ENCODE data around the gene PDSS2.

PDSS2 gene

DNA sequence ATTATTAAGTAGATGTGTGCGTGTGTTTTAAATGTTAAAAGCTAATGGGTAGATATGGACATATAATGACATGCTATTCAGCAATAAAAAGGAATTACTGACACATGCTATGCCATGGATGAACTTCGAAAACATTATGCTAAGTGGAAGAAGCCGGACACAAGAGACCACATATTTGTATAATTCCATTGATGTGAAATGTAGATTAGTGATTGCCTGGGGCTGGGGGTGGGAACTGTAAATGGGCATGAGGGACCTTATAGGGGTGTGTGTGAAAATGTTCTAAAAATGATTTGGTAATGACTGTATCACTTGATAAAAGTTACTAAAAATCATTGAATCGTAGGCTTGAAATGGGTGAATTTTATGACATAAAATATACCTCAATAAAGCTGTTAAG is 239.5 kb downstream of the PDSS2 start:
- TF ChIP-seq, protein P1, sequence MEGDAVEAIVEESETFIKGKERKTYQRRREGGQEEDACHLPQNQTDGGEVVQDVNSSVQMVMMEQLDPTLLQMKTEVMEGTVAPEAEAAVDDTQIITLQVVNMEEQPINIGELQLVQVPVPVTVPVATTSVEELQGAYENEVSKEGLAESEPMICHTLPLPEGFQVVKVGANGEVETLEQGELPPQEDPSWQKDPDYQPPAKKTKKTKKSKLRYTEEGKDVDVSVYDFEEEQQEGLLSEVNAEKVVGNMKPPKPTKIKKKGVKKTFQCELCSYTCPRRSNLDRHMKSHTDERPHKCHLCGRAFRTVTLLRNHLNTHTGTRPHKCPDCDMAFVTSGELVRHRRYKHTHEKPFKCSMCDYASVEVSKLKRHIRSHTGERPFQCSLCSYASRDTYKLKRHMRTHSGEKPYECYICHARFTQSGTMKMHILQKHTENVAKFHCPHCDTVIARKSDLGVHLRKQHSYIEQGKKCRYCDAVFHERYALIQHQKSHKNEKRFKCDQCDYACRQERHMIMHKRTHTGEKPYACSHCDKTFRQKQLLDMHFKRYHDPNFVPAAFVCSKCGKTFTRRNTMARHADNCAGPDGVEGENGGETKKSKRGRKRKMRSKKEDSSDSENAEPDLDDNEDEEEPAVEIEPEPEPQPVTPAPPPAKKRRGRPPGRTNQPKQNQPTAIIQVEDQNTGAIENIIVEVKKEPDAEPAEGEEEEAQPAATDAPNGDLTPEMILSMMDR (IDR thresholded peaks at IDR 0.05): no peak

DNA sequence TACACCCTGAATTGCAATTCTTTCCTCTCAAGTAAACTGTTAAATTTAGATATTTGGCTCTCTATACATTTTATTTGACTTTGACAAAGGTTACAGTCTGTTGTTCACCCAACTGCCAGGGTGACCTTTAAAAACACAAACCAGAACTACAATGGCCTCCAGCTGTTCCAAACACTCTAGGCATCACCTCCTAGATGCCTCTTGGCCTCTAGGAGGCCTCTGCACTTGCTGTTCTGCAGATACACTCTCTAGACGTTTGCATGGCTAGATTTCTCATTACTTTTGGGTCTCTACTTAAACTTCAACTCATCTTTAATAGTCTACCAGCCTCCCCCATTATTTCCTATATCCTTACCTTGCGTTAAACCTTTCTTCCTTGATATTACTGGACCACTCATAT is 241.2 kb downstream of the PDSS2 start:
- TF ChIP-seq, protein P1 (IDR thresholded peaks at IDR 0.05): no peak

GRCh38 chr6:107217248-107217647 is 242.1 kb downstream of the PDSS2 start:
- TF ChIP-seq, protein P1 (IDR thresholded peaks at IDR 0.05): no peak

GRCh38 chr6:107216197-107216933 is 243.0 kb downstream of the PDSS2 start:
- TF ChIP-seq, protein P1 (IDR thresholded peaks at IDR 0.05): no peak

DNA sequence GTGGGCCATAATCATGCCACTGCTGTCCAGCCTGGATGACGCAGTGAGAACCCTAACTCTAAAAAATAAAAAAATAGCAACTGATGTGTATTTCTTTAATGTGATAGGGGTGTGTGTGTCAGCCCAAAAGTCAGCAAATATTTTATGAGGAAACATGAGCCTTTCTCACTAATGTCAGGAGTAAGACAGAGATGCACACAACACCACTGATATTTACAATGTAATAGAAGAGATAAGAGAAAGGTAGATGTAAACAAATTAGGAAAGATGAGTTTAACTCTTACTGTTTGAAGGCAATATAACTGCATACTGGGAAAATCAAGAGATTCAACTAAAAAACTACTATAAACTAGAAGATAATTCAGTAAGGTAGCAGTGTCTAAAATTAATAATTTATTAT is 244.0 kb downstream of the PDSS2 start:
- TF ChIP-seq, protein P1 (IDR thresholded peaks at IDR 0.05): no peak

DNA sequence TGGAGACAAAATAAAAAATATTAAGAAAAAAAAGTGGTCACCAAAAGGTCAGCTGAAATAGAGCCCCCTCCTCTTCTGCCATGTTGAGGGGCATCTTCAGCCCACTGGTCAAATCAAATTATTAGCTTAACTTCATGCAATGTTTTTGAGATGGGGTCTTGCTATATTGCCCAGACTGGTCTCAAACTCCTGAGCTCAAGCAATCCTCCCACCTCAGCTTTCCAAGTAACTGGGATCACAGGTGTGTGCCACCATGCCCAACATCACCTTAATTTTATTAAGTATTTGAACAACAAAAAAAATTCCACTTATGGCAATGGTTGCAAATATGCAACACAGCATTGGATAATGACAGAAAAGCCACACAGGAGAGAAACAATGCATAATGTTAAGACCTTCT is 244.7 kb downstream of the PDSS2 start:
- TF ChIP-seq, protein P1 (IDR thresholded peaks at IDR 0.05): no peak

DNA sequence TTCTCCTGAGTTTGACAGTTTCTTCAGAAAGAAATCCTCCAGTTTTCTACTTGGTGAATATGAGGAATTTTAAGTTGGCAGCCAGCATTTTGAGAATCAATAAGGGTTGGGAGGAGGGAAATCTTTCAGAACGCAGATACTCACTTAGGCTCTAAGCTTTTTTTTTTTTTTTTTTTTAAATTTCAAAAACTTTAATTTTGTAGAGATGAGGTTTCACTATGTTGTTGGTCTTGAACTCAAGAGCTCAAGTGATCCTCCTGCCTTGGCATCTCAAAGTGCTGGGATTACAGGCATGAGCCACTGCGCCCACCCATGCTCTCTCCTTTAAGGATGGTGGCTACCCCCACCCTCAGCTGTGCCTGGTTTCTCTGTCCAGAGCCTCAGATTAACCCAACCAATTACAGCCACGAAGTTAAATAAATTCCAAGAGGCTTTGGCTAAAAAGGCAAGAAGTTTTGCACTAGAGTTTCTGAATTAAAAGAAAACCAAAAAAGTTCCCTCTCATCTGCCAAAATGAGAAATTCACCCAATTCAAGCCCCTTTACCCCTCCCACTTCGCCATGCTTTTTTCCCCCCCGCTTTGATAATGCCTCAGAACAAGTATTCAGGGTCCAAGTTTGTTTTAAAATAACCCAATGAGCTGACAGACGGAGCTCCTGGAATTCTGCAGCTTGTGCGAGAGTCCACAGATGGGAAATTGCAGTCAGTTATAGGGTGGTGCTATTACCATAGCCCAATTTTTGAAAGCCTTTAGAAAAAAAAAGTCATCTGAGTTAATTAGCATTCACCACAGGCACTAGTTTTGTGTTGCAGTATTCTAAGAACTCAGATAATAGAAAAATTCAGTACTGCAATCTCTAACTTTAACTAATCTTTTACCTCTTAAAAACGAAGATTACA is 249.7 kb downstream of the PDSS2 start:
- TF ChIP-seq, protein P1 (IDR thresholded peaks at IDR 0.05): no peak

Data from LNCAP (cell line).